ENCODE measurements around the gene POC5. TPM values are rescaled to one million over a fixed set of nuclear protein-coding genes. Genes with fewer than 3 reads are reported as not detected.

The POC5 gene
- total and polyA plus RNA-seq, 2 of the 13 experiments (the other 11 are each of a cell fraction or from before 2014, with no cell fraction given) = 6.9 to 9.3 TPM

GRCh38 chr5:75668977-75669689, 48.1 kb downstream of the POC5 start (continued):
- TF ChIP-seq PATZ1 (CRISPR knock-in tag; IDR thresholded peaks at IDR 0.05) (no peak), SETDB1 (CRISPR knock-in tag; IDR thresholded peaks at IDR 0.05; ENCODE audit: borderline replicate concordance) (no peak), UBTF (CRISPR knock-in tag; IDR thresholded peaks at IDR 0.05) (no peak), EHMT2 (IDR thresholded peaks at IDR 0.05; ENCODE audit: borderline replicate concordance, low read depth, low read length) (no peak), HMGXB3 (CRISPR knock-in tag; IDR thresholded peaks at IDR 0.05; ENCODE audit: borderline replicate concordance) (no peak), GPN1 (CRISPR knock-in tag; IDR thresholded peaks at IDR 0.05; ENCODE audit: borderline replicate concordance) (no peak), SNAPC2 (CRISPR knock-in tag; IDR thresholded peaks at IDR 0.05) (no peak), ZNF253 (CRISPR knock-in tag; IDR thresholded peaks at IDR 0.05; ENCODE audit: borderline replicate concordance) (no peak), KAT8 (CRISPR knock-in tag; IDR thresholded peaks at IDR 0.05) (0 out of 2 replicates have a peak, but pooled peaks have one; percentile 26), ZNF331 (CRISPR knock-in tag; IDR thresholded peaks at IDR 0.05) (0 out of 2 replicates have a peak, but pooled peaks have one; percentile 23), NBN (conservative IDR thresholded peaks at IDR 0.05) (no peak), ZNF703 (CRISPR knock-in tag; IDR thresholded peaks at IDR 0.05; ENCODE audit: borderline replicate concordance) (no peak), ZNF816 (CRISPR knock-in tag; IDR thresholded peaks at IDR 0.05; ENCODE audit: borderline replicate concordance) (no peak), RBFOX2 (IDR thresholded peaks at IDR 0.05; ENCODE audit: low read depth, low read length) (no peak), RORA (CRISPR knock-in tag; IDR thresholded peaks at IDR 0.05) (no peak), ZSCAN25 (CRISPR knock-in tag; IDR thresholded peaks at IDR 0.05) (no peak), NFYB (CRISPR knock-in tag; IDR thresholded peaks at IDR 0.05) (no peak), ETV5 (CRISPR knock-in tag; IDR thresholded peaks at IDR 0.05; ENCODE audit: borderline replicate concordance) (peak; percentile 34; the same call in 1 of the 2 replicates), HOXA7 (CRISPR knock-in tag; IDR thresholded peaks at IDR 0.05) (no peak), THYN1 (CRISPR knock-in tag; IDR thresholded peaks at IDR 0.05; ENCODE audit: borderline replicate concordance, low read depth) (no peak)
